Stomach (tissue), 4 donors: ENCODE results near the gene CARS1.

ENCODE experiments used
- POLR2A ChIP-seq, 4 donors: fragments of 450-650 bp; IDR thresholded peaks; one replicate each; pipeline ENCODE4 v1.6.1; 2016; ENCODE audit warnings: antibody characterized with exemption in 4 of 4, control low read depth in 2 of 4, mild to moderate bottlenecking in 1 of 4, moderate library complexity in 1 of 4
- POLR2AphosphoS5 ChIP-seq, 3 donors: sonication (generic); formaldehyde crosslinking; IDR thresholded peaks; one replicate each; pipeline ENCODE4 v1.6.1; 2016; ENCODE audit warnings: antibody characterized with exemption in 3 of 3
- TF ChIP-seq, protein P1 (sequence below), 7 experiments: fragments of 450-650 bp in 4 of 7; fragments of 200-600 bp in 3 of 7; sonication (generic) in 3 of 7; IDR thresholded peaks; one replicate each; pipeline ENCODE4 v1.5.1; 2016 to 2019; ENCODE audit warnings: antibody characterized with exemption in 7 of 7, control low read depth in 2 of 7, mild to moderate bottlenecking in 1 of 7

DNA sequence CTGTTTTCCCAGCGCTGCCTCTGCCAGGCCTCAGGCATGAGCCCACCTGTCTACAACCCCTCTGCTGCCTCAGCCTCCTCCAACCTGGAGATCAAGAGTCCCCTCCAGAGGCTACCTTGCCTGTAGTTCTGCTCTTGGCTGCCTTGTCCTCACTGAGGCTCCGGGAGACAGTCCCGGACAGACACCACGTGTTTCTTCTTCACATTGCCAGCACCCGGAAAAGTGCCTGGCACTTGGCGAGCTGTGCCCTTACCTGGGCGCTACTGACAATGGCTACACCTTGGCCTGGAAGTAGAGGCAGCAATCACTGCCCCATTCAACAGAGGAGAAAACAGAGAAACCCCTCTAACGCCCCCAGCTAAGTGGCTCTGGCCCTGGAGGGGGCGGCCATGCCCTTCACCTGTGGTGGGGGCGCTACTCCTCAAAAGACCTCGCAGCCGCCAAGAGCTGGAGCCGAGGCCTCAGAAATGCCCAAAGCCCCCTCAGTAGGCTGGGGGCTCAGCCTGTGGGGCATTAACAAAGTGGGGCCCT is 62.1 kb downstream of the CARS1 start:
- TF ChIP-seq, protein P1, sequence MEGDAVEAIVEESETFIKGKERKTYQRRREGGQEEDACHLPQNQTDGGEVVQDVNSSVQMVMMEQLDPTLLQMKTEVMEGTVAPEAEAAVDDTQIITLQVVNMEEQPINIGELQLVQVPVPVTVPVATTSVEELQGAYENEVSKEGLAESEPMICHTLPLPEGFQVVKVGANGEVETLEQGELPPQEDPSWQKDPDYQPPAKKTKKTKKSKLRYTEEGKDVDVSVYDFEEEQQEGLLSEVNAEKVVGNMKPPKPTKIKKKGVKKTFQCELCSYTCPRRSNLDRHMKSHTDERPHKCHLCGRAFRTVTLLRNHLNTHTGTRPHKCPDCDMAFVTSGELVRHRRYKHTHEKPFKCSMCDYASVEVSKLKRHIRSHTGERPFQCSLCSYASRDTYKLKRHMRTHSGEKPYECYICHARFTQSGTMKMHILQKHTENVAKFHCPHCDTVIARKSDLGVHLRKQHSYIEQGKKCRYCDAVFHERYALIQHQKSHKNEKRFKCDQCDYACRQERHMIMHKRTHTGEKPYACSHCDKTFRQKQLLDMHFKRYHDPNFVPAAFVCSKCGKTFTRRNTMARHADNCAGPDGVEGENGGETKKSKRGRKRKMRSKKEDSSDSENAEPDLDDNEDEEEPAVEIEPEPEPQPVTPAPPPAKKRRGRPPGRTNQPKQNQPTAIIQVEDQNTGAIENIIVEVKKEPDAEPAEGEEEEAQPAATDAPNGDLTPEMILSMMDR (IDR thresholded peaks at IDR 0.05): no peak
- TF ChIP-seq POLR2AphosphoS5 (IDR thresholded peaks at IDR 0.05) (no peak), POLR2A (IDR thresholded peaks at IDR 0.05) (no peak)
